H1 (cell line): ENCODE measurements around the gene KRAS. TPM values are rescaled to one million over a fixed set of nuclear protein-coding genes. Genes with fewer than 3 reads are reported as not detected.

Experiments
- CTCF ChIA-PET: fragments of 300-600 bp; sonication (Branson Sonifier 250); formaldehyde crosslinking; loops from one replicate; lab custom pipeline; 2021; ENCODE audit not compliant: partially characterized antibody; lab: Charles Lee
- POLR2A ChIA-PET: fragments of 300-600 bp; sonication (Branson Sonifier 250); formaldehyde crosslinking; loops from one replicate; lab custom pipeline; 2021; ENCODE audit warnings: inconsistent platforms; ENCODE audit not compliant: partially characterized antibody; lab: Charles Lee
- DNase-seq, 2 experiments: peaks; one replicate each; pipeline versions ENCODE4 v3.0.0 to v3.0.0-alpha.2; 2010 to 2022; ENCODE audit warnings: low spot score in 2 of 2, low read depth in 1 of 2, mixed read lengths in 1 of 2
- FAIRE-seq: peaks from 2 replicates; lab custom pipeline; 2011; peaks lifted over from hg19 to GRCh38; lab: Jason Lieb, UNC
- H2AFZ ChIP-seq: 2 replicates; pipeline ENCODE4 v1.8.1; 2012; ENCODE audit warnings: low read length, inconsistent platforms
- H2AK5ac ChIP-seq: 2 replicates; pipeline ENCODE4 v1.6.1; 2013; ENCODE audit warnings: low read depth, low read length
- H2BK120ac ChIP-seq: replicated peaks from 2 replicates; pipeline ENCODE3; 2013; ENCODE audit warnings: low read depth, low read length, inconsistent platforms
- H2BK12ac ChIP-seq: 2 replicates; pipeline ENCODE4 v1.6.1; 2013; ENCODE audit warnings: low read depth, low read length
- H2BK15ac ChIP-seq: 2 replicates; pipeline ENCODE4 v1.6.1; 2013; ENCODE audit warnings: low read length
- H2BK20ac ChIP-seq: 2 replicates; pipeline ENCODE4 v1.6.1; 2013; ENCODE audit warnings: low read length
- H2BK5ac ChIP-seq: 2 replicates; pipeline ENCODE4 v1.6.1; 2013; ENCODE audit warnings: low read depth, low read length
- H3K14ac ChIP-seq: 2 replicates; pipeline ENCODE4 v1.6.1; 2013; ENCODE audit warnings: inconsistent platforms; ENCODE audit not compliant: insufficient read length
- H3K18ac ChIP-seq: 2 replicates; pipeline ENCODE4 v1.6.1; 2013; ENCODE audit warnings: low read length; ENCODE audit errors: extremely low read depth
- H3K23ac ChIP-seq: 2 replicates; pipeline ENCODE4 v1.6.1; 2013; ENCODE audit warnings: inconsistent platforms; ENCODE audit not compliant: insufficient read length
- H3K23me2 ChIP-seq: 2 replicates; pipeline ENCODE4 v1.6.1; 2013; ENCODE audit warnings: low read depth, low read length
- H3K27ac ChIP-seq: 2 replicates; pipeline ENCODE4 v1.6.1; 2011; ENCODE audit warnings: low read depth, low read length, inconsistent platforms
- H3K27me3 ChIP-seq, 4 experiments: replicated peaks in 1 of 4; 1 replicate in 1 of 4; 2 replicates in 3 of 4; pipeline versions ENCODE4 v1.6.1 to v1.8.1; 2011 to 2013; ENCODE audit warnings: low read length in 3 of 4, mild to moderate bottlenecking in 3 of 4, inconsistent platforms in 2 of 4, mixed read lengths in 2 of 4, moderate library complexity in 1 of 4; ENCODE audit not compliant: control insufficient read depth in 3 of 4, insufficient read depth in 3 of 4; ENCODE audit errors: extremely low read depth in 1 of 4
- H3K36me3 ChIP-seq, 4 experiments: 2 replicates each; pipeline versions ENCODE4 v1.6.1 to v1.8.1; 2011 to 2013; ENCODE audit warnings: mild to moderate bottlenecking in 4 of 4, low read length in 3 of 4, moderate library complexity in 2 of 4, control low read depth in 1 of 4, inconsistent platforms in 1 of 4; ENCODE audit not compliant: insufficient read depth in 4 of 4, control insufficient read depth in 2 of 4
- H3K4ac ChIP-seq: replicated peaks from 2 replicates; pipeline ENCODE3; 2013; ENCODE audit warnings: low read length, low read depth, mixed read lengths, inconsistent platforms; ENCODE audit not compliant: insufficient read length
- H3K4me1 ChIP-seq, 4 experiments: replicated peaks in 1 of 4; 1 replicate in 1 of 4; 2 replicates in 3 of 4; pipeline versions ENCODE4 v1.6.1 to v1.8.1; 2011 to 2013; ENCODE audit warnings: low read length in 3 of 4, inconsistent platforms in 2 of 4, mixed read lengths in 1 of 4; ENCODE audit not compliant: insufficient read depth in 4 of 4, control insufficient read depth in 3 of 4
- H3K4me2 ChIP-seq, 2 experiments: 2 replicates each; pipeline versions ENCODE4 v1.6.1 to v1.8.1; 2011 to 2013; ENCODE audit warnings: low read depth in 2 of 2, low read length in 2 of 2, control low read depth in 1 of 2, inconsistent platforms in 1 of 2, mild to moderate bottlenecking in 1 of 2; ENCODE audit not compliant: insufficient read depth in 1 of 2
- H3K4me3 ChIP-seq, 4 experiments: fragments of 200-600, 300-600 bp in 1 of 4; sonication (generic), shearing (Covaris generic), sonication (Bioruptor Twin) in 1 of 4; 2 replicates each; pipeline versions ENCODE4 v1.5.1 to v1.8.1; 2011 to 2016; ENCODE audit warnings: low read length in 4 of 4, low read depth in 3 of 4, control low read depth in 2 of 4, inconsistent platforms in 2 of 4, mild to moderate bottlenecking in 2 of 4, mixed read lengths in 1 of 4, moderate library complexity in 1 of 4; ENCODE audit not compliant: insufficient read depth in 2 of 4; ENCODE audit errors: extremely low read depth in 1 of 4
- H3K56ac ChIP-seq: replicated peaks from 2 replicates; pipeline ENCODE3; 2013; ENCODE audit warnings: low read depth, mild to moderate bottlenecking, mixed read lengths, low read length, inconsistent platforms; ENCODE audit not compliant: insufficient read length
- H3K79me1 ChIP-seq: 2 replicates; pipeline ENCODE4 v1.6.1; 2013; ENCODE audit warnings: low read depth, low read length, control low read depth
- H3K79me2 ChIP-seq, 2 experiments: 2 replicates each; pipeline versions ENCODE4 v1.6.1 to v1.8.1; 2012 to 2013; ENCODE audit warnings: low read length in 2 of 2, mild to moderate bottlenecking in 2 of 2, inconsistent platforms in 1 of 2; ENCODE audit not compliant: insufficient read depth in 2 of 2, control insufficient read depth in 1 of 2
- H3K9ac ChIP-seq, 4 experiments: replicated peaks in 1 of 4; 1 replicate in 1 of 4; 2 replicates in 3 of 4; pipeline versions ENCODE4 v1.6.1 to v1.8.1; 2011 to 2013; ENCODE audit warnings: low read depth in 3 of 4, low read length in 3 of 4, control low read depth in 2 of 4, mild to moderate bottlenecking in 2 of 4, moderate library complexity in 2 of 4, inconsistent platforms in 1 of 4; ENCODE audit errors: extremely low read depth in 1 of 4
- H3K9me3 ChIP-seq, 2 experiments: 2 replicates each; pipeline versions ENCODE4 v1.6.1 to v1.8.1; 2012 to 2013; ENCODE audit warnings: mild to moderate bottlenecking in 2 of 2, moderate library complexity in 2 of 2, control low read depth in 1 of 2, inconsistent platforms in 1 of 2, low read depth in 1 of 2, low read length in 1 of 2, mixed read lengths in 1 of 2; ENCODE audit not compliant: insufficient read depth in 2 of 2
- H4K20me1 ChIP-seq, 2 experiments: replicated peaks in 1 of 2; 2 replicates each; pipeline versions ENCODE3 to v1.8.1; 2011 to 2013; ENCODE audit warnings: inconsistent platforms in 2 of 2, low read length in 2 of 2, mild to moderate bottlenecking in 1 of 2; ENCODE audit not compliant: insufficient read depth in 2 of 2, control insufficient read depth in 1 of 2
- H4K5ac ChIP-seq: 2 replicates; pipeline ENCODE4 v1.6.1; 2013; ENCODE audit warnings: low read length, low read depth, mixed read lengths, inconsistent platforms; ENCODE audit not compliant: insufficient read length
- H4K8ac ChIP-seq: 2 replicates; pipeline ENCODE4 v1.8.0; 2013; ENCODE audit warnings: mild to moderate bottlenecking, moderate library complexity, low read length, inconsistent platforms; ENCODE audit not compliant: insufficient read depth; ENCODE audit errors: extremely low read depth
- H4K91ac ChIP-seq: replicated peaks from 2 replicates; pipeline ENCODE3; 2013; ENCODE audit warnings: low read length, mixed read lengths, inconsistent platforms; ENCODE audit not compliant: insufficient read length
- BACH1 ChIP-seq: IDR thresholded peaks from 2 replicates; pipeline ENCODE4 v1.6.1; 2012; ENCODE audit warnings: low read length, improper control_type of control experiment
- BRCA1 ChIP-seq: IDR thresholded peaks from 2 replicates; pipeline ENCODE4 v1.6.1; 2012; ENCODE audit warnings: low read depth, low read length, improper control_type of control experiment
- CREB1 ChIP-seq: IDR thresholded peaks from 2 replicates; pipeline ENCODE4 v1.6.1; 2012; ENCODE audit warnings: inconsistent platforms
- CTBP2 ChIP-seq: IDR thresholded peaks from 2 replicates; pipeline ENCODE4 v1.7.0; 2011; ENCODE audit warnings: borderline replicate concordance, mild to moderate bottlenecking, moderate library complexity, mixed read lengths, low read length; ENCODE audit not compliant: insufficient read depth, insufficient read length
- E2F6 ChIP-seq: IDR thresholded peaks from 2 replicates; pipeline ENCODE4 v1.6.1; 2012; ENCODE audit warnings: inconsistent platforms
- EZH2 ChIP-seq: fragments of 200-600 bp; sonication (generic); IDR thresholded peaks from 2 replicates; pipeline ENCODE4 v1.7.1; 2012; ENCODE audit warnings: low read depth, mild to moderate bottlenecking, moderate library complexity, low read length, inconsistent platforms; ENCODE audit not compliant: severe bottlenecking
- SAP30 ChIP-seq: fragments of 300-600 bp; sonication (generic); IDR thresholded peaks from 2 replicates; pipeline ENCODE4 v1.7.1; 2012; ENCODE audit warnings: low read length, moderate library complexity, mild to moderate bottlenecking, inconsistent platforms; ENCODE audit not compliant: insufficient read depth, insufficient replicate concordance
- TAF1 ChIP-seq: IDR thresholded peaks from 2 replicates; pipeline ENCODE4 v1.6.1; 2011; ENCODE audit warnings: mild to moderate bottlenecking, low read depth, low read length
- YY1 ChIP-seq: IDR thresholded peaks from 2 replicates; pipeline ENCODE4 v1.6.1; 2011; ENCODE audit warnings: low read depth, mild to moderate bottlenecking, low read length
- WGBS, 2 experiments: shearing (Covaris generic) in 1 of 2; methylation state at CpG; one replicate each; pipeline versions ENCODE4 v1.1.6 to v1.1.7; 2013 to 2015; ENCODE audit warnings: low lambda C conversion rate in 2 of 2, mixed read lengths in 2 of 2, inconsistent platforms in 1 of 2, low coverage in 1 of 2, missing lambda C conversion rate in 1 of 2; ENCODE audit not compliant: insufficient replicate concordance in 2 of 2, insufficient coverage in 1 of 2, insufficient read length in 1 of 2; ENCODE audit errors: extremely low coverage in 1 of 2, missing lambda C conversion rate in 1 of 2; 5-methylcytosine and 5-hydroxymethylcytosine counted together
- polyA plus RNA-seq, 7 experiments: library from polyadenylated mRNA; depleted of rRNA in 3 of 7; stranded (reverse) in 5 of 7; unstranded in 2 of 7; fragments of >200 nt in 5 of 7; fragments of 200-250 nt in 2 of 7; gene quantifications; 1 replicate in 5 of 7; 2 replicates in 1 of 7; 4 replicates in 1 of 7; pipeline versions ENCODE4 v1.2.1 to v1.2.3, GENCODE V29; 2011 to 2013; ENCODE audit warnings: missing spikeins in 2 of 7, mixed read lengths in 2 of 7
- total RNA-seq: library from RNA; stranded (reverse); fragmentation: NEBNext Ultra II Directional; extraction: Animal tissue kit (Norgen Biotek cat#: 25700); gene quantifications from 2 replicates; pipeline ENCODE4 v1.2.1, GENCODE V29; 2021

Gene KRAS
- total and polyA plus RNA-seq, 2 of the 8 experiments (the other 6 are each of a cell fraction or from before 2014, with no cell fraction given): 24.8 to 64.6 TPM

GRCh38 chr12:25195056-25195971 is 55.4 kb downstream of the KRAS start, which contains the start of the genes DNAI7 and ETFRF1:
Gene DNAI7, minus strand, starts transcription at chr12:25195160. Its CDS starts 82 bp downstream, at chr12:25195078.
Gene ETFRF1, plus strand, starts transcription at chr12:25195237. Its CDS starts 8,720 bp downstream, at chr12:25203957.
- CTCF ChIA-PET: interaction anchor here (1.1 to 1.2 kb wide), 3 partner anchors 40 to 192 kb away, joined by 3 to 4 read pairs (median 3); no protein-coding TSS in a partner anchor
- no peaks in the 10 kb centered on the region for H3K23me2 ChIP-seq
- TF ChIP-seq BACH1 (no peak), CREB1 (peak; percentile 61), EZH2 (no peak), SAP30 (no peak), YY1 (no peak), CTBP2 (no peak), E2F6 (peak; percentile 34; the same call in 1 of the 2 replicates), TAF1 (peak; percentile 82), BRCA1 (no peak)

More at GRCh38 chr12:25195056-25195971, 55.4 kb downstream of the KRAS start, which contains the start of the genes DNAI7 and ETFRF1:
- Histone ChIP-seq H2BK12ac (no peak within 1 kb of the TSS; the same call in 1 of the 2 replicates), H3K27me3 (no peaks in the 10 kb centered on the region), H3K4me1 (peaks cover 0 to 3% (median 0%) of the 10 kb centered on the region in 4 experiments; a peak in 1 of 7 replicates), H3K18ac (peak within 1 kb of the TSS; percentile 91; the same call in 1 of the 2 replicates), H3K56ac (peak within 1 kb of the TSS; percentile 43), H4K91ac (no peak within 1 kb of the TSS), H3K4me3 (peak within 1 kb of the TSS; percentile 81 to 86 (median 83)), H3K27ac (peak within 1 kb of the TSS; percentile 89), H3K36me3 (no peaks in the 10 kb centered on the region), H2BK120ac (no peak within 1 kb of the TSS), H4K8ac (peak within 1 kb of the TSS; percentile 95; the same call in 1 of the 2 replicates), H3K14ac (no peak within 1 kb of the TSS), H2AFZ (peak within 1 kb of the TSS; percentile 99), H2AK5ac (no peak within 1 kb of the TSS), H2BK5ac (peak within 1 kb of the TSS; percentile 67; the same call in 1 of the 2 replicates), H3K23ac (no peak within 1 kb of the TSS), H4K5ac (peak within 1 kb of the TSS; percentile 92), H3K9me3 (no peaks in the 10 kb centered on the region), H3K4ac (no peak within 1 kb of the TSS), H2BK20ac (no peak within 1 kb of the TSS), H3K79me1 (no peaks in the 10 kb centered on the region), H3K79me2 (no peaks in the 10 kb centered on the region), H3K4me2 (peak within 1 kb of the TSS; percentile 57 to 83), H2BK15ac (0 out of 2 replicates have a peak within 1 kb of the TSS, but pooled peaks have one; percentile 76), H3K9ac (peak within 1 kb of the TSS in 3 of 4 experiments; percentile 88 to 94 (median 89); a peak in 6 of 7 replicates), H4K20me1 (no peaks in the 10 kb centered on the region)
- 2% methylated on average over 50 of the region's 54 CpGs; no CpG with 5 or more reads in 1 of the 2 experiments for WGBS, 2 experiments
- POLR2A ChIA-PET: interaction anchor here (0.7 to 2.6 kb wide), 7 partner anchors 9 to 295 kb away, joined by 3 to 12 read pairs (median 4); partner anchors contain the start of gene KRAS
- DNase-seq: peak; percentile 87 to 99
- FAIRE-seq: no peak
